Lung (tissue), 12 donors: ENCODE results near the gene NOC2L. TPM values are rescaled to one million over a fixed set of nuclear protein-coding genes. Genes with fewer than 3 reads are reported as not detected.

Source experiments
- ATAC-seq: fragments of 200-7000 bp; cut with Tn5 transposase; one replicate; pipeline ENCODE4 v1.9.1; 2020; ENCODE audit warnings: moderate number of reproducible peaks; ENCODE audit not compliant: insufficient read depth, low FRiP score
- DNase-seq, 3 donors: peaks; one replicate each; pipeline ENCODE4 v3.0.0-alpha.2; 2013 to 2017
- H3K27ac ChIP-seq, 2 donors: one replicate each; pipeline ENCODE4 v1.5.1; 2013; ENCODE audit warnings: mild to moderate bottlenecking in 2 of 2, moderate library complexity in 2 of 2, control low read depth in 1 of 2, inconsistent platforms in 1 of 2, low read depth in 1 of 2, low read length in 1 of 2
- H3K27me3 ChIP-seq, 3 donors: one replicate each; pipeline ENCODE4 v1.5.1; 2013; ENCODE audit warnings: low read length in 2 of 3; ENCODE audit not compliant: control insufficient read depth in 3 of 3, insufficient read depth in 3 of 3
- H3K36me3 ChIP-seq, 4 donors: one replicate each; pipeline ENCODE4 v1.5.1; 2013; ENCODE audit warnings: low read length in 4 of 4, mild to moderate bottlenecking in 1 of 4, moderate library complexity in 1 of 4; ENCODE audit not compliant: control insufficient read depth in 4 of 4, insufficient read depth in 4 of 4
- H3K4me1 ChIP-seq, 5 donors: one replicate each; pipeline ENCODE4 v1.5.1; 2013; ENCODE audit warnings: low read length in 5 of 5, mild to moderate bottlenecking in 2 of 5, moderate library complexity in 1 of 5; ENCODE audit not compliant: control insufficient read depth in 5 of 5, insufficient read depth in 5 of 5
- H3K4me3 ChIP-seq: one replicate; pipeline ENCODE4 v1.5.1; 2013; ENCODE audit warnings: mild to moderate bottlenecking, control low read depth, moderate library complexity
- H3K9ac ChIP-seq, 2 donors: one replicate each; pipeline ENCODE4 v1.5.1; 2013; ENCODE audit warnings: low read length in 2 of 2, control low read depth in 1 of 2; ENCODE audit not compliant: insufficient read depth in 1 of 2
- H3K9me3 ChIP-seq, 4 donors: one replicate each; pipeline ENCODE4 v1.5.1; 2013; ENCODE audit warnings: low read length in 3 of 4, mild to moderate bottlenecking in 1 of 4, moderate library complexity in 1 of 4; ENCODE audit not compliant: control insufficient read depth in 4 of 4, insufficient read depth in 3 of 4
- WGBS, 2 donors: extraction: QIAGEN DNeasy Blood & Tissue Kit; methylation state at CpG; one replicate each; pipeline ENCODE4 v1.1.7; 2013; 5-methylcytosine and 5-hydroxymethylcytosine counted together
- polyA plus RNA-seq, 2 donors: library from polyadenylated mRNA; stranded (reverse); fragments of 200-250 nt; gene quantifications; one replicate each; pipeline ENCODE4 v1.2.1, GENCODE V29; 2013
- total RNA-seq, 2 donors: library from RNA; depleted of rRNA in 1 of 2; stranded (reverse); fragments of >200 nt in 1 of 2; gene quantifications; one replicate each; pipeline ENCODE4 v1.2.1, GENCODE V29; 2014 to 2021
- TF ChIP-seq, protein P1 (sequence below): IDR thresholded peaks from 2 replicates; pipeline ENCODE4 v1.5.1; 2012; ENCODE audit warnings: mild to moderate bottlenecking; ENCODE audit errors: control extremely low read depth, extremely low read depth
- donor health status: control.
- donor health status: control.
- donor health status: Bipolar disorder and iron deficiency.
- donor health status: healthy.
- donor health status: DM: yes; HTN: yes; CAD: no.

NOC2L gene
- total and polyA plus RNA-seq, 4 donors, result 39.0 to 86.6 (median 67.7) TPM

DNA sequence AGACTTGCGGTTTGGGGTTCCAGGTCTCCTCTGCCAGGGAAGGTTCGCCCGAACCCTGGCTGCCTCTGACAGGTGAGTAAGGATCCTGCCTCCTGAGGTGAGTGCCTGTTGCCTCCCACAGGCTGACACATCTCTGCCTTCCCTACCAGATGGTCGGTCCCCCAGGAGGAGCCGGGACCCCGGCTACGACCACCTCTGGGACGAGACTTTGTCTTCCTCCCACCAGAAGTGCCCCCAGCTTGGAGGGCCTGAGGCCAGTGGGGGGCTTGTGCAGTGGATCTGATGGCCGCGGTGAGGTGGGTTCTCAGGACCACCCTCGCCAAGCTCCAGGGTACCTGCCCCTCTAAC is 15.2 kb upstream of the NOC2L start:
- H3K9ac ChIP-seq, result no peak overlapping the region
- WGBS, 2 donors, result 85 to 88% methylated on average over 10 to 11 of the region's 11 CpGs
- TF ChIP-seq, protein P1, sequence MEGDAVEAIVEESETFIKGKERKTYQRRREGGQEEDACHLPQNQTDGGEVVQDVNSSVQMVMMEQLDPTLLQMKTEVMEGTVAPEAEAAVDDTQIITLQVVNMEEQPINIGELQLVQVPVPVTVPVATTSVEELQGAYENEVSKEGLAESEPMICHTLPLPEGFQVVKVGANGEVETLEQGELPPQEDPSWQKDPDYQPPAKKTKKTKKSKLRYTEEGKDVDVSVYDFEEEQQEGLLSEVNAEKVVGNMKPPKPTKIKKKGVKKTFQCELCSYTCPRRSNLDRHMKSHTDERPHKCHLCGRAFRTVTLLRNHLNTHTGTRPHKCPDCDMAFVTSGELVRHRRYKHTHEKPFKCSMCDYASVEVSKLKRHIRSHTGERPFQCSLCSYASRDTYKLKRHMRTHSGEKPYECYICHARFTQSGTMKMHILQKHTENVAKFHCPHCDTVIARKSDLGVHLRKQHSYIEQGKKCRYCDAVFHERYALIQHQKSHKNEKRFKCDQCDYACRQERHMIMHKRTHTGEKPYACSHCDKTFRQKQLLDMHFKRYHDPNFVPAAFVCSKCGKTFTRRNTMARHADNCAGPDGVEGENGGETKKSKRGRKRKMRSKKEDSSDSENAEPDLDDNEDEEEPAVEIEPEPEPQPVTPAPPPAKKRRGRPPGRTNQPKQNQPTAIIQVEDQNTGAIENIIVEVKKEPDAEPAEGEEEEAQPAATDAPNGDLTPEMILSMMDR, result no peak
- H3K27ac ChIP-seq, result no peak overlapping the region
- peaks cover 0 to 6% (median 0%) of the 10 kb centered on the region in 5 donors for H3K4me1 ChIP-seq
- H3K4me3 ChIP-seq, result no peak overlapping the region
- no peaks in the 10 kb centered on the region for H3K9me3 ChIP-seq
- peaks cover 0 to 36% (median 11%) of the 10 kb centered on the region in 3 donors for H3K27me3 ChIP-seq
- H3K36me3 ChIP-seq, result no peaks in the 10 kb centered on the region
- ATAC-seq, result no peak
- DNase-seq, result no peak

DNA sequence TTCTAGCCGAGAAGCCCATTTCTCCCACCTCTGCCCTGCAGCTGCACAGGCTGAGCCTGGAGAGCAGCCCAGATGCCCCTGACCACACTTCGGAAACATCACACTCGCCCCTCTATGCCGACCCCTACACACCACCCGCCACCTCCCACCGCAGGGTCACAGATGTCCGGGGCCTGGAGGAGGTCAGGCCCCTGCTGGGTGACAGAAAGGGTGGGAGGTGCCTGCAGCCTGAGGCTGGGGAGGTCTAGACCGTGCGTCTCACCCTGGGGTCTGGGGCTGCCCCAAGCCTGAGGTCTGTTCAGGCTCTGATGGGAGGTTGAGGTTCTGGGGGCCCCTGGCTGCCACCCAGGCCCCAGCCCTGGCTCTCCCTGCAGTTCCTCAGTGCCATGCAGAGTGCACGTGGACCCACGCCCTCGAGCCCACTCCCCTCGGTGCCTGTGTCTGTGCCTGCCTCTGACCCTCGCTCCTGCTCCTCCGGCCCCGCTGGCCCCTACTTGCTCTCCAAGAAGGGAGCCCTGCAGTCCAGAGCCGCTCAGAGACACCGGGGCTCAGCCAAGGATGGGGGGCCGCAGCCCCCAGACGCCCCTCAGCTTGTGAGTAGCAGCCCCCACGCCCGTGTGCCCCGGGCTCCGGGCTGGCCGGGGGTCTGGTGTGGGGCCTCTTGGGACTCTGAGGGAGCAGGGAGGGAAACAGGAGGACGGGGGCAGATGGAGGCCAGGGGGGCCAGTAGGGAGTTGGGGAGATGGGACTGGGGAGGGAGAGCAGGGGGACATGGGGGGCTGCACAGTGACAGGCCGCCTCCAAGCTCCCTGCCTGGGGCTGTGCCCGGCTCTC is 14.6 kb upstream of the NOC2L start:
- H3K36me3 ChIP-seq, result no peaks in the 10 kb centered on the region
- TF ChIP-seq, protein P1, result no peak
- H3K4me1 ChIP-seq, result peaks cover 0 to 6% (median 0%) of the 10 kb centered on the region in 5 donors
- no peak overlapping the region for H3K4me3 ChIP-seq
- peaks cover 0 to 42% (median 16%) of the 10 kb centered on the region in 3 donors for H3K27me3 ChIP-seq
- no peaks in the 10 kb centered on the region for H3K9me3 ChIP-seq
- no peak for DNase-seq
- H3K27ac ChIP-seq, result no peak overlapping the region
- H3K9ac ChIP-seq, result no peak overlapping the region
- 77 to 88% methylated on average over 24 to 28 of the region's 28 CpGs for WGBS, 2 donors
- no peak for ATAC-seq

DNA sequence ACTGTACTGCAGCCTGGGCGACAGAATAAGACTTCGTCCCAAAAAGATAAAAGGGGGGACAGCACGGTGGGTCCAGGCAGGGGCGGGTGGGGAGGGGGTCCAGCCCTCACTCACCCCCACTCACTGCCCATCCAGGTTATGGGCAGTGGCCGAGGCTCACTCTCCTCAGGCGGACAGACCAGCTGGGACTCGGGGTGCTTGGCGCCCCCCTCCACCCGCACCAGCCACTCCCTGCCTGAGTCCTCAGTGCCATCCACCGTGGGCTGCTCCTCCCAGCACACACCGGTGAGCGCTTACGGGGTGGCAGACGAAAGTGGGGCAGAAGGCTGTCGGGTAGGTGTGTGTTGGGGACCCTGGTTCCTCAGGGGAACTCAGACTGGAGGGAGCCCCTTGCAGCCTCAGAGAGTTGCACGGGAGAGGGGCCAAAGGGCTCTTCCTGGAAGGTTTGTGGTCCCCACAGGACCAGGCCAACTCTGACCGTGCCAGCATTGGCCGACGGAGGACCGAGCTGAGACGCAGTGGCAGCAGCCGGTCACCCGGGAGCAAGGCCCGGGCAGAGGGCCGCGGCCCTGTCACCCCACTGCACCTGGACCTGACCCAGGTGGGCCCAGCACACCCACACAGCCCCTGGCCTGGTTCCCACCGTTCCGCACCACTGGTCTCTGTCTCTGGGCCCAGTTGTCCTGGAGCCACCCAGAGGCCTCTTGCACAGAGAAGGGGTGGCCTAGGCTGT is 13.8 kb upstream of the NOC2L start:
- H3K27ac ChIP-seq, result no peak overlapping the region
- DNase-seq (no peak), ATAC-seq (no peak)
- 85 to 86% methylated on average over 25 to 28 of the region's 28 CpGs for WGBS, 2 donors
- H3K27me3 ChIP-seq, result peaks cover 0 to 48% (median 16%) of the 10 kb centered on the region in 3 donors
- no peaks in the 10 kb centered on the region for H3K36me3 ChIP-seq
- H3K9ac ChIP-seq, result no peak overlapping the region
- H3K4me3 ChIP-seq, result no peak overlapping the region
- H3K4me1 ChIP-seq, result peaks cover 0 to 6% (median 0%) of the 10 kb centered on the region in 5 donors
- TF ChIP-seq, protein P1, result no peak
- no peaks in the 10 kb centered on the region for H3K9me3 ChIP-seq
